K562 (cell line): Measurements from ENCODE around the gene PSME1. TPM values are rescaled to one million over a fixed set of nuclear protein-coding genes. Genes with fewer than 3 reads are reported as not detected.

ENCODE experiments used
- ATAC-seq: fragments of 200-7000 bp; cut with Tn5 transposase; 3 replicates; pipeline ENCODE4 v1.9.1; 2020; ENCODE audit warnings: moderate library complexity
- BruUV-seq: library from RNA; stranded (reverse); fragments of 400-500 nt; replicated peaks from 2 replicates; lab custom pipeline; 2021; lab: Mats Ljungman, UMichigan
- CTCF ChIA-PET: fragments of 300-600 bp; formaldehyde crosslinking; extraction: SDS; loops from one replicate; lab custom pipeline; 2021; ENCODE audit warnings: low intra/inter-chr PET ratio; lab: Yijun Ruan, JAX
- POLR2A ChIA-PET: fragments of 300-600, 350-650 bp; sonication (Branson Sonifier 250); formaldehyde crosslinking; extraction: SDS; loops from one replicate; lab custom pipeline; 2021; ENCODE audit warnings: antibody characterized with exemption, inconsistent platforms; lab: Yijun Ruan, JAX
- DNase-seq, 4 experiments: peaks; one replicate each; pipeline versions ENCODE4 v3.0.0 to v3.0.0-alpha.2; 2011 to 2018; ENCODE audit warnings: low spot score in 3 of 4, mixed read lengths in 3 of 4; ENCODE audit errors: extremely low read depth in 1 of 4
- FAIRE-seq: peaks from 2 replicates; lab custom pipeline; 2011; peaks lifted over from hg19 to GRCh38; lab: Jason Lieb, UNC
- H2AFZ ChIP-seq: 2 replicates; pipeline ENCODE4 v1.6.0; 2011; ENCODE audit warnings: low read depth, low read length, control low read depth, inconsistent platforms
- H3K27ac ChIP-seq: fragments of 200-600 bp; 3 replicates; pipeline ENCODE4 v1.8.0; 2011; ENCODE audit warnings: low read depth, mild to moderate bottlenecking, control low read depth, inconsistent platforms, low read length, moderate library complexity, mixed read lengths; ENCODE audit errors: extremely low read depth
- H3K27me3 ChIP-seq, 2 experiments: fragments of 300-600 bp in 1 of 2; 2 replicates in 1 of 2; 3 replicates in 1 of 2; pipeline versions ENCODE4 v1.6.0 to v1.8.0; 2011; ENCODE audit warnings: inconsistent platforms in 2 of 2, low read length in 2 of 2, mild to moderate bottlenecking in 1 of 2, mixed read lengths in 1 of 2, moderate library complexity in 1 of 2; ENCODE audit not compliant: control insufficient read depth in 2 of 2, insufficient read depth in 2 of 2
- H3K36me3 ChIP-seq: fragments of 300-600 bp; 3 replicates; pipeline ENCODE4 v1.8.0; 2011; ENCODE audit warnings: mild to moderate bottlenecking, low read length, inconsistent platforms; ENCODE audit not compliant: control insufficient read depth, insufficient read depth
- H3K4me1 ChIP-seq, 2 experiments: fragments of 200-600 bp in 1 of 2; replicated peaks in 1 of 2; 2 replicates in 1 of 2; 3 replicates in 1 of 2; pipeline versions ENCODE4 v1.5.1 to v1.8.0; 2011; ENCODE audit warnings: inconsistent platforms in 2 of 2, low read length in 2 of 2, mild to moderate bottlenecking in 1 of 2, mixed read lengths in 1 of 2, moderate library complexity in 1 of 2; ENCODE audit not compliant: control insufficient read depth in 2 of 2, insufficient read depth in 2 of 2
- H3K4me2 ChIP-seq: 2 replicates; pipeline ENCODE4 v1.6.1; 2011; ENCODE audit warnings: low read length, control low read depth, inconsistent platforms, mixed read lengths; ENCODE audit not compliant: insufficient read depth
- H3K4me3 ChIP-seq: fragments of 200-600 bp; sonication (generic), shearing (Covaris generic); 2 replicates; pipeline ENCODE4 v1.5.1; 2016; ENCODE audit warnings: control low read depth, inconsistent platforms
- H3K79me2 ChIP-seq: fragments of 200-600 bp; 3 replicates; pipeline ENCODE4 v1.8.0; 2011; ENCODE audit warnings: low read length, inconsistent platforms; ENCODE audit not compliant: control insufficient read depth, insufficient read depth
- H3K9ac ChIP-seq, 2 experiments: 2 replicates each; pipeline versions ENCODE4 v1.6.0 to v1.6.1; 2011; ENCODE audit warnings: low read depth in 2 of 2, low read length in 2 of 2, control low read depth in 1 of 2, inconsistent platforms in 1 of 2, mild to moderate bottlenecking in 1 of 2, mixed read lengths in 1 of 2; ENCODE audit not compliant: insufficient read depth in 1 of 2
- H3K9me1 ChIP-seq: one replicate; pipeline ENCODE4 v1.6.0; 2011; ENCODE audit warnings: inconsistent platforms, mild to moderate bottlenecking, low read length, moderate library complexity; ENCODE audit not compliant: control insufficient read depth, insufficient read depth
- H3K9me3 ChIP-seq: replicated peaks from 2 replicates; pipeline ENCODE4 v1.5.1; 2011; ENCODE audit warnings: low read depth, low read length, inconsistent platforms; ENCODE audit not compliant: control insufficient read depth, insufficient read depth
- H4K20me1 ChIP-seq: replicated peaks from 2 replicates; pipeline ENCODE4 v1.6.1; 2011; ENCODE audit warnings: low read length, inconsistent platforms, mixed read lengths; ENCODE audit not compliant: control insufficient read depth, insufficient read depth
- DNMT1 ChIP-seq: fragments of 450-650 bp; IDR thresholded peaks from 2 replicates; pipeline ENCODE4 v1.6.1; 2016; ENCODE audit warnings: antibody characterized with exemption, mild to moderate bottlenecking
- HDAC3 ChIP-seq: fragments of 450-650 bp; IDR thresholded peaks from 2 replicates; pipeline ENCODE4 v1.6.1; 2018; ENCODE audit warnings: borderline replicate concordance, mild to moderate bottlenecking, moderate library complexity; ENCODE audit not compliant: partially characterized antibody
- MED1 ChIP-seq: sonication (generic); formaldehyde crosslinking; IDR thresholded peaks from 2 replicates; pipeline ENCODE4 v1.8.1; 2023; ENCODE audit warnings: missing genetic modification reagents, borderline replicate concordance
- NEUROD1 ChIP-seq: fragments of 150-350 bp; IDR thresholded peaks from 2 replicates; pipeline ENCODE4 v1.6.1; 2014; ENCODE audit warnings: borderline replicate concordance, low read length, low read depth; ENCODE audit not compliant: partially characterized antibody
- NFIC ChIP-seq: fragments of 450-650 bp; IDR thresholded peaks from 2 replicates; pipeline ENCODE4 v1.6.1; 2017; ENCODE audit warnings: mild to moderate bottlenecking, inconsistent platforms
- POLR3G ChIP-seq: IDR thresholded peaks from 2 replicates; pipeline ENCODE4 v1.6.1; 2011; ENCODE audit not compliant: insufficient read length, insufficient replicate concordance; ENCODE audit errors: extremely low read depth
- SIN3B ChIP-seq: fragments of 450-650 bp; IDR thresholded peaks from 2 replicates; pipeline ENCODE4 v1.6.1; 2017; ENCODE audit warnings: low read depth, mild to moderate bottlenecking, moderate library complexity
- SMARCA4 ChIP-seq: fragments of 450-650 bp; IDR thresholded peaks from 2 replicates; pipeline ENCODE4 v1.6.1; 2016
- SP1 ChIP-seq: sonication (generic); formaldehyde crosslinking; IDR thresholded peaks from 2 replicates; pipeline ENCODE4 v1.8.1; 2022; ENCODE audit warnings: mild to moderate bottlenecking, missing genetic modification reagents
- SUPT5H ChIP-seq: fragments of 450-650 bp; IDR thresholded peaks from 2 replicates; pipeline ENCODE4 v1.6.1; 2016
- TBL1XR1 ChIP-seq, 2 experiments: IDR thresholded peaks; 2 replicates each; pipeline ENCODE4 v1.6.1; 2012; ENCODE audit warnings: improper control_type of control experiment in 2 of 2, low read length in 2 of 2, mild to moderate bottlenecking in 1 of 2
- TFAM ChIP-seq: fragments of 250-450 bp; sonication (Bioruptor Pico); conservative IDR thresholded peaks from 2 replicates; pipeline ENCODE4 v1.5.0; 2021; ENCODE audit warnings: mild to moderate bottlenecking, moderate library complexity
- ZC3H4 ChIP-seq: sonication (generic); formaldehyde crosslinking; IDR thresholded peaks from 2 replicates; pipeline ENCODE4 v1.9.0; 2021; ENCODE audit warnings: missing genetic modification reagents, borderline replicate concordance
- ZFP30 ChIP-seq: fragments of 250-450 bp; sonication (Bioruptor Pico); IDR thresholded peaks from 2 replicates; pipeline ENCODE4 v1.8.0; 2022; ENCODE audit warnings: moderate library complexity, mild to moderate bottlenecking, inconsistent platforms, borderline replicate concordance
- ZFPM2 ChIP-seq: fragments of 250-450 bp; sonication (Bioruptor Pico); IDR thresholded peaks from 2 replicates; pipeline ENCODE4 v1.5.1; 2022; ENCODE audit warnings: mild to moderate bottlenecking
- ZFX ChIP-seq: sonication (generic); formaldehyde crosslinking; IDR thresholded peaks from 2 replicates; pipeline ENCODE4 v1.8.0; 2022; ENCODE audit warnings: mild to moderate bottlenecking, missing genetic modification reagents, moderate library complexity
- ZNF197 ChIP-seq: fragments of 200-800 bp; sonication (Bioruptor generic); IDR thresholded peaks from 2 replicates; pipeline ENCODE4 v1.6.1; 2016; ENCODE audit warnings: low read depth, missing genetic modification characterization, missing compliant biosample characterization
- WGBS: fragments of 100-300 bp; shearing (Covaris generic); methylation state at CpG from one replicate; pipeline ENCODE4 v1.1.6; 2016; ENCODE audit warnings: low coverage, mixed read lengths; ENCODE audit not compliant: insufficient coverage; ENCODE audit errors: missing lambda C conversion rate; 5-methylcytosine and 5-hydroxymethylcytosine counted together
- in situ Hi-C: fragments of 300-500 bp; cut with MboI; formaldehyde crosslinking; loops from 4 replicates; pipeline ENCODE4 v1.15.0; 2018; ENCODE audit warnings: inconsistent platforms, mixed read lengths
- intact Hi-C: fragments of 100-400 bp; cut with micrococcal nuclease; formaldehyde crosslinking; loops from 2 replicates; pipeline ENCODE4 v1.14.2; 2022
- polyA plus RNA-seq, 8 experiments: library from polyadenylated mRNA; depleted of rRNA in 4 of 8; stranded (reverse) in 5 of 8; unstranded in 3 of 8; fragments of >200 nt; fragmentation: Nextera tagmentation in 2 of 8; fragmentation: Illumina TruSeq in 1 of 8; extraction: Ambion mirVana in 2 of 8; extraction: Trizol in 1 of 8; gene quantifications; 2 replicates each; pipeline versions ENCODE4 v1.2.1 to v1.2.3, GENCODE V29; 2011 to 2014; ENCODE audit warnings: inconsistent platforms in 1 of 8, missing spikeins in 1 of 8
- total RNA-seq, 7 experiments: library from RNA; depleted of rRNA in 6 of 7; stranded (reverse); fragments of >200 nt in 6 of 7; fragmentation: Illumina TruSeq in 2 of 7; extraction: Trizol in 2 of 7; gene quantifications; 2 replicates each; pipeline versions ENCODE4 v1.2.1 to v1.2.3, GENCODE V29; 2011 to 2021; ENCODE audit warnings: low replicate concordance in 1 of 7
- TF ChIP-seq, protein P1 (sequence below): sonication (generic); formaldehyde crosslinking; IDR thresholded peaks from 2 replicates; pipeline ENCODE4 v1.8.1; 2023; ENCODE audit warnings: mild to moderate bottlenecking, missing genetic modification reagents, moderate library complexity
- TF ChIP-seq, protein P2 (sequence below): fragments of 250-450 bp; sonication (Bioruptor Pico); IDR thresholded peaks from 2 replicates; pipeline ENCODE4 v1.5.1; 2021; ENCODE audit warnings: mild to moderate bottlenecking
- TF ChIP-seq, protein P3 (sequence below), 2 experiments: fragments of 200-800 bp in 1 of 2; sonication (Bioruptor generic) in 1 of 2; sonication (generic) in 1 of 2; formaldehyde crosslinking in 1 of 2; IDR thresholded peaks in 1 of 2; conservative IDR thresholded peaks in 1 of 2; 2 replicates each; pipeline versions ENCODE4 v1.5.0 to v1.6.1; 2016 to 2020; ENCODE audit warnings: missing compliant biosample characterization in 1 of 2, missing genetic modification characterization in 1 of 2, missing genetic modification reagents in 1 of 2

Gene PSME1
- total and polyA plus RNA-seq, 9 of the 15 experiments (the other 6 are each of a cell fraction or from before 2014, with no cell fraction given), result 20.3 to 180 (median 67.5) TPM

GRCh38 chr14:24156840-24157239 lies 20.8 kb downstream of the PSME1 start:
- 100% methylated on average over 1 of the region's 1 CpG for WGBS
- BruUV-seq, result no TSS peak
- Histone ChIP-seq H3K4me3 (no peak overlapping the region), H3K36me3 (peaks cover 58% of the 10 kb centered on the region; the same call in 2 of the 3 replicates), H3K27ac (no peak overlapping the region), H3K27me3 (no peaks in the 10 kb centered on the region), H3K4me1 (peaks cover 6 to 19% of the 10 kb centered on the region in 2 experiments; a peak in 4 of 5 replicates), H3K9ac (no peak overlapping the region), H2AFZ (no peak overlapping the region), H4K20me1 (no peaks in the 10 kb centered on the region), H3K9me3 (no peaks in the 10 kb centered on the region), H3K4me2 (no peak overlapping the region), H3K79me2 (peaks cover 6% of the 10 kb centered on the region; the same call in 1 of the 3 replicates), H3K9me1 (no peaks in the 10 kb centered on the region)
- TF ChIP-seq ZC3H4 (CRISPR knock-in tag) (no peak), POLR3G (no peak), ZFX (CRISPR knock-in tag) (no peak), SMARCA4 (no peak), HDAC3 (no peak), SIN3B (no peak), TBL1XR1 (IDR thresholded peaks at IDR 0.05; ENCODE audit: low read length in 2 of 2) (no peak), TFAM (no peak), SP1 (CRISPR knock-in tag) (no peak), NEUROD1 (no peak), ZFP30 (CRISPR knock-in tag) (no peak), ZNF197 (no peak), ZFPM2 (no peak), MED1 (CRISPR knock-in tag) (no peak), NFIC (no peak), SUPT5H (no peak), DNMT1 (no peak)
- TF ChIP-seq, protein P1, sequence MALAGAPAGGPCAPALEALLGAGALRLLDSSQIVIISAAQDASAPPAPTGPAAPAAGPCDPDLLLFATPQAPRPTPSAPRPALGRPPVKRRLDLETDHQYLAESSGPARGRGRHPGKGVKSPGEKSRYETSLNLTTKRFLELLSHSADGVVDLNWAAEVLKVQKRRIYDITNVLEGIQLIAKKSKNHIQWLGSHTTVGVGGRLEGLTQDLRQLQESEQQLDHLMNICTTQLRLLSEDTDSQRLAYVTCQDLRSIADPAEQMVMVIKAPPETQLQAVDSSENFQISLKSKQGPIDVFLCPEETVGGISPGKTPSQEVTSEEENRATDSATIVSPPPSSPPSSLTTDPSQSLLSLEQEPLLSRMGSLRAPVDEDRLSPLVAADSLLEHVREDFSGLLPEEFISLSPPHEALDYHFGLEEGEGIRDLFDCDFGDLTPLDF (CRISPR knock-in tag), result no peak
- TF ChIP-seq, protein P2, sequence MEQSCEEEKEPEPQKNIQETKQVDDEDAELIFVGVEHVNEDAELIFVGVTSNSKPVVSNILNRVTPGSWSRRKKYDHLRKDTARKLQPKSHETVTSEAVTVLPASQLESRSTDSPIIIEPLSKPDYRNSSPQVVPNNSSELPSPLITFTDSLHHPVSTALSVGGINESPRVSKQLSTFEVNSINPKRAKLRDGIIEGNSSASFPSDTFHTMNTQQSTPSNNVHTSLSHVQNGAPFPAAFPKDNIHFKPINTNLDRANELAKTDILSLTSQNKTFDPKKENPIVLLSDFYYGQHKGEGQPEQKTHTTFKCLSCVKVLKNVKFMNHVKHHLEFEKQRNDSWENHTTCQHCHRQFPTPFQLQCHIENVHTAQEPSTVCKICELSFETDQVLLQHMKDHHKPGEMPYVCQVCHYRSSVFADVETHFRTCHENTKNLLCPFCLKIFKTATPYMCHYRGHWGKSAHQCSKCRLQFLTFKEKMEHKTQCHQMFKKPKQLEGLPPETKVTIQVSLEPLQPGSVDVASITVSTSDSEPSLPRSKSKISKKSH (CRISPR knock-in tag), result no peak
- TF ChIP-seq, protein P3, sequence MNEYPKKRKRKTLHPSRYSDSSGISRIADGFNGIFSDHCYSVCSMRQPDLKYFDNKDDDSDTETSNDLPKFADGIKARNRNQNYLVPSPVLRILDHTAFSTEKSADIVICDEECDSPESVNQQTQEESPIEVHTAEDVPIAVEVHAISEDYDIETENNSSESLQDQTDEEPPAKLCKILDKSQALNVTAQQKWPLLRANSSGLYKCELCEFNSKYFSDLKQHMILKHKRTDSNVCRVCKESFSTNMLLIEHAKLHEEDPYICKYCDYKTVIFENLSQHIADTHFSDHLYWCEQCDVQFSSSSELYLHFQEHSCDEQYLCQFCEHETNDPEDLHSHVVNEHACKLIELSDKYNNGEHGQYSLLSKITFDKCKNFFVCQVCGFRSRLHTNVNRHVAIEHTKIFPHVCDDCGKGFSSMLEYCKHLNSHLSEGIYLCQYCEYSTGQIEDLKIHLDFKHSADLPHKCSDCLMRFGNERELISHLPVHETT (CRISPR knock-in tag; conservative IDR thresholded peaks at IDR 0.05 in 1 of 2, IDR thresholded peaks at IDR 0.05 in 1 of 2), result no peak
- ATAC-seq (no peak), DNase-seq (no peak), FAIRE-seq (no peak)
- in situ Hi-C loops (no loop called here), intact Hi-C loops (no loop called here)
- CTCF ChIA-PET, result no interaction called here
- POLR2A ChIA-PET, result interaction anchor here (0.7 kb wide), 1 partner anchor 10 kb away, joined by 3 read pairs; the partner anchor contains the start of gene PSME2
